Natural killer cell (primary cell): ENCODE results near the gene IWS1. TPM values are rescaled to one million over a fixed set of nuclear protein-coding genes. Genes with fewer than 3 reads are reported as not detected.

Source experiments
- ATAC-seq, 3 donors: fragments of 150-1000 bp in 2 of 3; fragments of 200-7000 bp in 1 of 3; cut with Tn5 transposase; 1 replicate in 1 of 3; 2 replicates in 2 of 3; pipeline ENCODE4 v1.10.0; 2021; ENCODE audit warnings: mild to moderate bottlenecking in 2 of 3, moderate library complexity in 2 of 3
- DNase-seq, 2 donors: peaks; one replicate each; pipeline versions ENCODE4 v3.0.0 to v3.0.0-alpha.2; 2013 to 2021; ENCODE audit warnings: mixed read lengths in 1 of 2
- H3K27ac ChIP-seq: one replicate; pipeline ENCODE4 v1.5.1; 2013; ENCODE audit warnings: mild to moderate bottlenecking, low read length
- H3K27me3 ChIP-seq: one replicate; pipeline ENCODE4 v1.6.1; 2013; ENCODE audit warnings: low read length; ENCODE audit not compliant: control insufficient read depth, insufficient read depth
- H3K36me3 ChIP-seq: one replicate; pipeline ENCODE4 v1.6.1; 2013; ENCODE audit warnings: low read length; ENCODE audit not compliant: control insufficient read depth, insufficient read depth
- H3K4me1 ChIP-seq: one replicate; pipeline ENCODE4 v1.6.1; 2013; ENCODE audit warnings: low read length; ENCODE audit not compliant: control insufficient read depth, insufficient read depth
- H3K4me3 ChIP-seq: one replicate; pipeline ENCODE4 v1.5.1; 2013; ENCODE audit warnings: low read length
- H3K9me3 ChIP-seq: one replicate; pipeline ENCODE4 v1.6.1; 2013; ENCODE audit warnings: low read length; ENCODE audit not compliant: control insufficient read depth, insufficient read depth
- H3K27ac Mint-ChIP-seq, 2 donors: one replicate each; pipeline ENCODE4 v1.8.0; 2022; ENCODE audit warnings: mild to moderate bottlenecking in 2 of 2, mixed read lengths in 2 of 2, moderate library complexity in 1 of 2
- H3K27me3 Mint-ChIP-seq, 2 donors: one replicate each; pipeline ENCODE4 v1.8.0; 2022; ENCODE audit warnings: low read depth in 2 of 2, mixed read lengths in 2 of 2
- H3K36me3 Mint-ChIP-seq: one replicate; pipeline ENCODE4 v1.8.0; 2022; ENCODE audit warnings: mixed read lengths
- H3K4me1 Mint-ChIP-seq, 2 donors: one replicate each; pipeline ENCODE4 v1.8.0; 2022; ENCODE audit warnings: mixed read lengths in 2 of 2
- H3K4me3 Mint-ChIP-seq: one replicate; pipeline ENCODE4 v1.8.0; 2022; ENCODE audit warnings: mild to moderate bottlenecking, moderate library complexity, mixed read lengths
- H3K9me3 Mint-ChIP-seq, 2 donors: one replicate each; pipeline ENCODE4 v1.8.0; 2022; ENCODE audit warnings: mixed read lengths in 2 of 2
- CTCF ChIP-seq: fragments of 200-600 bp; IDR thresholded peaks from one replicate; pipeline ENCODE4 v1.8.0; 2022; ENCODE audit warnings: antibody characterized with exemption
- WGBS: methylation state at CpG from one replicate; pipeline ENCODE4 v1.1.7; 2013; ENCODE audit warnings: missing lambda C conversion rate; ENCODE audit not compliant: insufficient coverage; 5-methylcytosine and 5-hydroxymethylcytosine counted together
- intact Hi-C: fragments of 100-400 bp; cut with micrococcal nuclease; formaldehyde crosslinking; loops from one replicate; pipeline ENCODE4 v1.14.2; 2022
- total RNA-seq, 4 donors: library from RNA; stranded (reverse); fragments of 120-200 nt in 1 of 4; gene quantifications; one replicate each; pipeline versions ENCODE4 v1.2.3 to v1.2.4, GENCODE V29; 2013 to 2022

The IWS1 gene
- total RNA-seq, 3 donors from 2014 or later (not counting 1 experiment from before 2014, with no cell fraction given), result 21.7 to 27.1 (median 23.9) TPM

GRCh38 chr2:127449898-127450297 lies 76.4 kb downstream of the IWS1 start:
- intact Hi-C loops, result no loop called here
- peaks cover 4% of the 10 kb centered on the region in 2 donors for H3K9me3 Mint-ChIP-seq
- no peak overlapping the region for H3K4me3 ChIP-seq

GRCh38 chr2:127449414-127449813 lies 76.9 kb downstream of the IWS1 start:
- ATAC-seq (no peak), DNase-seq (no peak)
- no peaks in the 10 kb centered on the region for H3K27me3 ChIP-seq
- intact Hi-C loops, result no loop called here
- H3K4me1 Mint-ChIP-seq, result no peaks in the 10 kb centered on the region
- no peak overlapping the region for H3K27ac ChIP-seq
- H3K9me3 ChIP-seq, result no peaks in the 10 kb centered on the region
- H3K27ac Mint-ChIP-seq, result no peak overlapping the region
- H3K27me3 Mint-ChIP-seq, result peaks cover 0 to 5% of the 10 kb centered on the region in 2 donors
- H3K36me3 Mint-ChIP-seq, result peaks cover 6% of the 10 kb centered on the region
- TF ChIP-seq CTCF, result no peak
- WGBS, result 99% methylated on average over 4 of the region's 4 CpGs
- H3K9me3 Mint-ChIP-seq, result peaks cover 4% of the 10 kb centered on the region in 2 donors
- H3K36me3 ChIP-seq, result no peaks in the 10 kb centered on the region
- no peak overlapping the region for H3K4me3 ChIP-seq
- H3K4me1 ChIP-seq, result no peaks in the 10 kb centered on the region
- H3K4me3 Mint-ChIP-seq, result no peak overlapping the region

More at GRCh38 chr2:127449898-127450297, 76.4 kb downstream of the IWS1 start:
- TF ChIP-seq CTCF, result no peak
- Mint-ChIP-seq H3K27ac (no peak overlapping the region), H3K4me1 (no peaks in the 10 kb centered on the region), H3K36me3 (peaks cover 4% of the 10 kb centered on the region), H3K4me3 (no peak overlapping the region), H3K27me3 (peaks cover 0 to 4% of the 10 kb centered on the region in 2 donors)
- Histone ChIP-seq H3K4me1 (no peaks in the 10 kb centered on the region), H3K27me3 (no peaks in the 10 kb centered on the region), H3K36me3 (no peaks in the 10 kb centered on the region), H3K27ac (no peak overlapping the region), H3K9me3 (no peaks in the 10 kb centered on the region)
- ATAC-seq (no peak), DNase-seq (no peak)
- 95% methylated on average over 3 of the region's 4 CpGs for WGBS

- peaks cover 6% of the 10 kb centered on the region for H3K36me3 Mint-ChIP-seq
- H3K27me3 Mint-ChIP-seq, result peaks cover 0 to 5% of the 10 kb centered on the region in 2 donors
- Histone ChIP-seq H3K27me3 (no peaks in the 10 kb centered on the region), H3K27ac (no peak overlapping the region), H3K36me3 (no peaks in the 10 kb centered on the region), H3K4me1 (no peaks in the 10 kb centered on the region), H3K4me3 (no peak overlapping the region), H3K9me3 (no peaks in the 10 kb centered on the region)
- no peaks in the 10 kb centered on the region for H3K4me1 Mint-ChIP-seq
- DNase-seq (no peak), ATAC-seq (no peak)
- H3K27ac Mint-ChIP-seq, result no peak overlapping the region
- intact Hi-C loops, result no loop called here
- 89% methylated on average over 2 of the region's 2 CpGs for WGBS
- H3K4me3 Mint-ChIP-seq, result no peak overlapping the region
- peaks cover 4% of the 10 kb centered on the region in 2 donors for H3K9me3 Mint-ChIP-seq
- no peak for TF ChIP-seq CTCF
Measured at GRCh38 chr2:127448526-127448925, 77.8 kb downstream of the IWS1 start.

- no peak overlapping the region for H3K4me3 Mint-ChIP-seq
- Histone ChIP-seq H3K4me1 (no peaks in the 10 kb centered on the region), H3K4me3 (no peak overlapping the region), H3K36me3 (no peaks in the 10 kb centered on the region), H3K27me3 (no peaks in the 10 kb centered on the region), H3K27ac (no peak overlapping the region), H3K9me3 (peaks cover 3% of the 10 kb centered on the region)
- no peak for TF ChIP-seq CTCF
- no peak for ATAC-seq
- no peak for DNase-seq
- no peaks in the 10 kb centered on the region for H3K27me3 Mint-ChIP-seq
- 95% methylated on average over 5 of the region's 5 CpGs for WGBS
- intact Hi-C loops, result no loop called here
- H3K27ac Mint-ChIP-seq, result no peak overlapping the region
- H3K9me3 Mint-ChIP-seq, result peaks cover 0 to 4% of the 10 kb centered on the region in 2 donors
- H3K4me1 Mint-ChIP-seq, result no peaks in the 10 kb centered on the region
- no peaks in the 10 kb centered on the region for H3K36me3 Mint-ChIP-seq
Measured at GRCh38 chr2:127439343-127439742, 86.9 kb downstream of the IWS1 start.
